COLO668 (cell line): Measurements from ENCODE around the gene MAP3K9.

Source experiments
- DNase-seq: peaks from one replicate; lab custom pipeline; 2025; ENCODE audit not compliant: unreplicated experiment; lab: John Stamatoyannopoulos, UW

MAP3K9 gene

DNA sequence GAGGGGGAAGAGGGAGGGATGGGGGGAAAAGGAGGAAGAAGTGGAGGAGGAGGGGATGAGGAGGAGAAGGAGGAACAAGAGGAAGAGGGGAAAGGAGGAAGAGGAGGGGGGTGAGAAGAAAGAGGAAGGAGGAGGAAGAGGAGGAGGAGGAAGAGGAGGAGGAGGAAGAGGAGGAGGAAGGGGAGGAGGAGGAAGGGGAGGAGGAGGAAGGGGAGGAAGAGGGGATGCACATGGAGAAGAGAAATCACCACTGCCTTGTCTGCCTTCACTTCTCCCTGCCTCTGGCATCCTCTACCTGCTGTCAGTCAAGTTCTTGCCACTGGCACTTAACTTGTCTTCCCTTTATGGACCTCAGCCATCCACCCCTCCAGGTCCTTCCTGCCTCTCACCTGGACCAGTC is 107.7 kb downstream of the MAP3K9 start:
- no peak for DNase-seq

DNA sequence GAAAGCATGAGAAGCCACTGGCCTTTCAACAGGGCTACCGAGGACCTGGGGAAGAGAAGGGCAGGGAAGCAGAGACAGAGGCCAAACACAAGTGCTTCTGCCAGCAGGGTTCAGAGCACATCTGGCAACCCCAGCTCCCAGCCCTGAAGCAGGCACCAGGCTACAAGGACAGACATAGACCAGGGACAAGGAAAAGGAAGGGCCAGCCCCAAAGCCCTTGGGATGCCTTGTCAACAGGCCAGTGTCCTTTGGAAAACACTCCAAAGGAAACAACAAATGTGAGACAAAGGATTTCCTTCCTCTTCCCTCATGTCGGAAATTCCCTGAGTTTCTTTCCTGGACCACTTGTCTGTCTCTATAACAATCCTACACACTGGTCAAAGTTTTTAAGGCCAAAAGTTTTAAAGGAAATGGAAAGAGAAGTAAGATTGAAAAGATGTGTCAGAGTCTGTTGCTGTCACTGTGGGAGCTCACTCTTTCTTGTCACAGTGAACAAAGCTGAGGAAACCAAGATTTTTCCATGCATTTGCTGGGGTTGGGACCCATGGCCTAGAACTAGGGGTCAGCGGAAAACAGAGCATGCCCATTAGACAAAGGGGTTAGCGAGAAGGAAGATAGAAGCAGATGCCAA is 108.2 kb downstream of the MAP3K9 start:
- DNase-seq: no peak

DNA sequence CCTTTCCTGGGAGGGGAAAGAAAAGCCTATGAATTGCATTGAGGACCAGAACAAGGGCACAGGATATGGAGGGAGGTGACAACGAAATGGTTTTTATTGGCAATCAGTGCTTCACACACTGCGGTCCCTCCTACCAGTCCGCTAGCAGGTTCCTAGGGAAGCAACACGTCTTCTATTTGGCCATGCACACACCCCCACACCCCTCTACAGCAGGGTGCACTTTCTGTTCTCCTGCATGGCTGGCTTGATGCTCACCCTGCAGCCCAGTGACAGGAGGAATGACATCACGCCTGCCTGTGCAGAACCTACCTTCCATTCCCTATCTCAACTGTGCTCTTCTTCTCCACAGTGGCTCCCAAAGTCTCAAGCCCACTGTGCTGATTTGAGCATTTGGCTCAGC is 109.7 kb downstream of the MAP3K9 start:
- DNase-seq: no peak

DNA sequence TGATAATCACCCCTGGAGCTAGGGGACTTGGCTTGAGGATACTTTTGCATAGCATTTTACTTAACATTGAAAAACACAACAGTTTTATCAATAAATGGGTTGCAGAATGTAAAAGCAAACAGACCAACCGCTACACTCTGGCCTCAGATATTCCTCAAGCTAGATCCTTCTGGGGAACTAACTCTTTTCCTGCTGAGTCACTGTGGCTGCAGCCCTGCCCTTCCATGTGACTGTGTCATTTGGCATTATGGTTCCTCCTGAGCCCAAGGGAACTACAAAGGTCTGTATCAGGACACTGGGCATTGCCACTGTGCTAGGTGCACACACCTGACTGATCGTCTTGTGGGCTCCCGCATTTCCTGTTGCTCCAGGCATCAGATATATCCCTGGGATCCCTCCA is 111.0 kb downstream of the MAP3K9 start:
- DNase-seq: no peak

DNA sequence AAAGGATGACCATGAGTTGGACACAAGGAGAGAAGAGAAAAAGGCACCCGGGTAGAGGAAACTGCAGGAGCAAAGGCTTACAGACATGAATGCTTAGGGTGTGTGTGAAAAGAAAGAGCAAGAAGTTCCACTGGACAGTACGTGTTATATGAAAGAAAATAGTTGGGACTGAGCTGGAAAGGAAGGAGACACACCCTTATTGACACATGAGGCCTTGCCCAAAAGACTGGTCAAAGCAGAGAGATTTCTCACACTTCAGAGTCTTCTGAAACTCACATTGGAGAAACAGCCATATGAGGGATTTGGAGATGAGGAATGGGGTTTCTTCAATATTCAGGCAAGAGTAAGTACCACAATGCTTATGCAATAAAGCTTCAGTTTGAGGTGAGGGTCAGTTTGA is 111.6 kb downstream of the MAP3K9 start:
- DNase-seq: no peak

DNA sequence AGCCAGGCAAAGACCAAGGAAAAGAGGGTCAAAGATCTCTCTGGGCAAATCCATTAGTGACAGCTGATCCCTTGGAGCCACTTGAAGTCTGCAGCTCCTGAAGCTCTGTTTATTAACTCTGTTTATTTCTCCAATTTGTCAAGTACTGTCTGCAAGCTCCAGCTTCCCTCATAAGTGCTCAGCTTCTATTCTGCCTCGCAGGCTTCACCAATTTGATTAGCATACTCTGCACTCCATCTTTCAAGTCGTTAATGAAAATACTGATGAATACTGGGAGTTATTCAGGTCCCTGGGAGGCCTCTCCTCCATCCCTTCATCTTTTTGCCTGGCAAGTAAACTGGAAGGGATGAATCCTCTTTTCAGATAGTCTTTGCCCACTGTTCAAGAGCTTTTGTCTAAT is 113.3 kb downstream of the MAP3K9 start:
- DNase-seq: no peak

DNA sequence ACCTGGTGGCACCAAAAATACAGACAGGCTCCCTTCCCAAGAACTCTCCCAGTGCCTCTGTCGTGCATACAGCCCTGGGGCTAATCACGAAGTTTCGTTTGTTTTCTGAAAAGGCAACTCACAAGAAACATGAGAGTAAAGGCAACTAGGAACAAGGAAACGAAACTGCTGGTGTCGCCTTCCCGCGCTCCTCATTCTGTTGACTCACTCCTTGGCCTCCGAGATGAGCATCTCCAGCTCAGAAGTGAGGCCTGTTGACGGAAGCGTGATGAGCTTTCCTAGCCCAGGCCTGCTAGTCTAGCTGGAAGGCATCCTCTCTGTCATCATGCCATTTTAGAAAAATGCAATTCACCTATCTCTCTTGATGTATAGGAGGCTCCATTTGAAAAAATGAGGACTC is 117.1 kb downstream of the MAP3K9 start:
- DNase-seq: no peak

DNA sequence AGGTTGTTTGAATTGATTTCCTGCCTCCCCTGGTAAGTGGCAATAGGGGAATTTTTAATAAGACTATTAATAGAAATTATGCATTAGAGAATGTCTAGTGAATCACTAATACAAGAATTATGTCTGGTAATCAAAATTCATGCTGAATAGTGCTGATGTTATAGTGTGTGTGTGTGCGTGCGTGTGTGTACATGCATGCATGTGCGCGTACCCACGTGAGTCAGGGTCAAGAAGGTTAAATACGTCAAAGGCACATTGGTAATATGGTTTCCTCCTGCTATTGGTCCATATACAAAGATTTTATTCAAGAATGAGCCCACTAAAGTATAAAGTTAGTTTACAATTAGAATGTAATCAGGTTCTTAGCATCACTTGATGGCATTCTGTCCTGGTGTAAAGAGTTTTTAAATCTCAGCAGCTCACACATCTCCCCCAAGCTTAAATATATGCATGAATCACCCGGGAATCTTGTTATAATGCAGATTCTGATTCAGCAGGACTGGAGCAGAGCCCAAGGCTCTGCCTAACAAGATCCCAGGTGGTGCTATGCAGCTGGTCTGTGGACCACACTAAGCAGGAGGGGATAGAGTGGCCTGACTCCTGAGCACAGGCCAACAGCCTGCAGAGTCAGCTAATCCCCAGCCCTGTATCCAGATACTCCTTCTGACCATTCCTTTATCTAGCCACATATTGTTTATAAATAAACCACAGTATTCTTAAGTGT is 123.7 kb downstream of the MAP3K9 start:
- DNase-seq: no peak

DNA sequence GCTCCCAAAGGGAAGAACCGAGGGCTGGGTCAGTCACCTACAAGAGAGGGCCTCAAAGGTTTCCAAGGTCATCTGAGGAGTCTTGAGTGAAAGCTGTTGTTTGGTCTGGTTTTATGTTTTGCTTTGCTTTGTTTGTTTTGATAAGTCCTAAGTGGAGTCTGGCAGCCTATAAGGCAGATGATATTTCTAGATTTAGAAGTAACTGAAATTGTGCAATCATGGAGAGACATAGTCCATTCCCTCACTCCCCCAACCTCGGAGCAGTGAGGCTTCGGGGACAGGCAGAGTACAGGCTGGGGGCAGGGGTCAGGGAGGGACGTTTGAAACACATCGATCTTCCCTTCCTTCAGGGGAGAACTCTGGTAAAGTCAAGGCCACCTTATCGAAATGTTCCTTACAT is 125.3 kb downstream of the MAP3K9 start:
- DNase-seq: no peak

DNA sequence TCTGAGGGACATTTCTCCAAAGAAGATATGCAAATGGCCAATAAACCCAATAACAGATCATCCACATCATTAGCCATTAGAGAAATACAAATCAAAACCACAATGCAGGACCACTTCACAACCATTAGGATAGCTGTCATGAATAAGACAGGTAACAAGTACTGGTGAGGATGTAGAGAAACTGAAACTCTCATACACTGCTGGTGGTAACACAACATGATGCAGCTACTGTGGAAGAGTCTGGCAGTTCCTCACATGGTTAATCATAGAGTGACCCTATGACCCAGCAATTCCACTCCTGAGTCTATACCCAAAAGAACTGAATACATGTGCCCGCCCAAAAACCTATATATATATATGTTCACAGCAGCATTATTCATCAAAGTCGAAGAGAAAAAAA is 128.6 kb downstream of the MAP3K9 start:
- no peak for DNase-seq

DNA sequence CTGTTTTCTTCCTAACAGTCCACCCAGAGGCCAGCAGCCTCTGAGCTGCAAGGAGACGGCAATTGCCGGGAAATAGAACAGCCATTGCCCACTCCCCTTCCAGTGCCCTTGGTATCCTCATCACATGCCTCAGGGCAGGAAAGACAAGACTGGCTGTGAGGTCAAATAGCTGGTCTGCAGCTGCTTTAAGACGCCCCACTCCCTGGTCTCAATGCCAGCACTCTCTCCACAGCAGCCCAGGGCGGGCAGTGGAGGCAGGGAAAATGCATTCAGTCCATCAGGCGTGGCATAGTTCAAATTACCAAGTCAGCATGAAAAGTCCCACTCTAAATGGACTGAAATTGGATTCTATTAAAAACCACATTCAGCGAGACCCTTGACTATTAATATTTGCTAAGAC is 132.0 kb downstream of the MAP3K9 start:
- DNase-seq: no peak
